ENCODE results near the gene CREB3L2. TPM values are rescaled to one million over a fixed set of nuclear protein-coding genes. Genes with fewer than 3 reads are reported as not detected.

CREB3L2 gene
- total and polyA plus RNA-seq, 2 of the 13 experiments (the other 11 are each of a cell fraction or from before 2014, with no cell fraction given) = 22.1 to 41.1 TPM

- TF ChIP-seq MAX (IDR thresholded peaks at IDR 0.05) = no peak; the same call in none of the 2 replicates
- TF ChIP-seq ATRX (CRISPR knock-in tag; IDR thresholded peaks at IDR 0.05; ENCODE audit: borderline replicate concordance) = no peak
- TF ChIP-seq HMGXB4 (CRISPR knock-in tag; IDR thresholded peaks at IDR 0.05; ENCODE audit: borderline replicate concordance in 1 of 2, low read depth in 1 of 2) = peak; percentile 38 to 80; a peak in 2 of 4 replicates
- no peak for TF ChIP-seq ZNF552 (CRISPR knock-in tag; IDR thresholded peaks at IDR 0.05; ENCODE audit: borderline replicate concordance)
- no peak for TF ChIP-seq KDM1A (CRISPR knock-in tag; IDR thresholded peaks at IDR 0.05)
- TF ChIP-seq ZNF430 (CRISPR knock-in tag; IDR thresholded peaks at IDR 0.05) = 0 out of 2 replicates have a peak, but pooled peaks have one; percentile 62
- TF ChIP-seq NCOA2 (CRISPR knock-in tag; IDR thresholded peaks at IDR 0.05) = no peak
- TF ChIP-seq TEAD3 (CRISPR knock-in tag; optimal IDR thresholded peaks at IDR 0.05; ENCODE audit: borderline replicate concordance) = no peak
- TF ChIP-seq ZNF143 (CRISPR knock-in tag; IDR thresholded peaks at IDR 0.05) = peak; percentile 43; the same call in 1 of the 2 replicates
- peak; percentile 37; the same call in 1 of the 2 replicates for TF ChIP-seq ZNF709 (CRISPR knock-in tag; IDR thresholded peaks at IDR 0.05)
- TF ChIP-seq ZNF589 (CRISPR knock-in tag; conservative IDR thresholded peaks at IDR 0.05) = no peak
- no peak for TF ChIP-seq ZNF124 (CRISPR knock-in tag; IDR thresholded peaks at IDR 0.05)
- no peak for TF ChIP-seq SIN3B (IDR thresholded peaks at IDR 0.05; ENCODE audit: low read length)
- TF ChIP-seq FOSL1 (CRISPR knock-in tag; IDR thresholded peaks at IDR 0.05; ENCODE audit: borderline replicate concordance) = no peak
- TF ChIP-seq BCLAF1 (IDR thresholded peaks at IDR 0.05) = no peak
- TF ChIP-seq MLLT10 (CRISPR knock-in tag; IDR thresholded peaks at IDR 0.05) = 0 out of 2 replicates have a peak, but pooled peaks have one; percentile 39
- peak; percentile 53; the same call in 1 of the 2 replicates for TF ChIP-seq MXD3 (CRISPR knock-in tag; IDR thresholded peaks at IDR 0.05)
- no peak for TF ChIP-seq ZFAT (CRISPR knock-in tag; conservative IDR thresholded peaks at IDR 0.05)
- peak; percentile 82; the same call in 1 of the 2 replicates for TF ChIP-seq KAT7 (CRISPR knock-in tag; IDR thresholded peaks at IDR 0.05; ENCODE audit: borderline replicate concordance)
- TF ChIP-seq ZNF3 (CRISPR knock-in tag; IDR thresholded peaks at IDR 0.05) = no peak
- no peak for TF ChIP-seq GZF1 (CRISPR knock-in tag; IDR thresholded peaks at IDR 0.05)
- TF ChIP-seq NRL (CRISPR knock-in tag; IDR thresholded peaks at IDR 0.05; ENCODE audit: borderline replicate concordance) = peak; percentile 96
Measured at GRCh38 chr7:138001529-138002095, at the start of gene CREB3L2 (continued).
